ENCODE results near the gene UBE2V1. TPM values are rescaled to one million over a fixed set of nuclear protein-coding genes. Genes with fewer than 3 reads are reported as not detected.

Gene UBE2V1
- 107 to 152 TPM (median 110 TPM) in 5 replicates for total RNA-seq (2022; extraction: Qiagen RNA extraction)

GRCh38 chr20:50112512-50113419 lies at the start of gene UBE2V1:
UBE2V1 (minus strand) TSS chr20:50113150; CDS start chr20:50113128, 22 bp downstream.

GRCh38 chr20:50153500-50154377 lies 40.8 kb upstream of the UBE2V1 start, which contains the start of gene PEDS1:
PEDS1 (minus strand) TSS chr20:50153723; CDS start chr20:50153637, 86 bp downstream.

Other genes starting within 250 kb of the UBE2V1 start
- gene SPATA2, start 197.6 kb downstream of the UBE2V1 start, total RNA-seq (2022; extraction: Qiagen RNA extraction), result 7.0 to 10.1 TPM (median 8.5 TPM) in 5 replicates
- 69.9 to 78.6 TPM (median 73.5 TPM) in 5 replicates for gene RNF114, start 176.8 kb downstream of the UBE2V1 start, total RNA-seq (2022; extraction: Qiagen RNA extraction)
- 12.4 to 17.1 TPM (median 16.3 TPM) in 5 replicates for gene SNAI1, start 130.2 kb downstream of the UBE2V1 start, total RNA-seq (2022; extraction: Qiagen RNA extraction)
- gene PEDS1, start 40.6 kb upstream of the UBE2V1 start, total RNA-seq (2022; extraction: Qiagen RNA extraction), result 41.2 to 58.1 TPM (median 53.9 TPM) in 5 replicates
- gene CEBPB, start 77.7 kb upstream of the UBE2V1 start, total RNA-seq (2022; extraction: Qiagen RNA extraction), result 120 to 257 TPM (median 228 TPM) in 5 replicates